GM18909 (cell line): ENCODE data around the gene MCM7.
"Not testable (repeated sequence)": the region's sequence is repeated elsewhere in the genome, so short reads cannot be mapped to it uniquely, and the experiment has no call there.

Experiments
- ATAC-seq: cut with Tn5 transposase; IDR thresholded peaks from one replicate; pipeline ENCODE4 v1.9.1; 2021; ENCODE audit warnings: mild to moderate bottlenecking; ENCODE audit not compliant: unreplicated experiment, poor library complexity

The MCM7 gene

DNA sequence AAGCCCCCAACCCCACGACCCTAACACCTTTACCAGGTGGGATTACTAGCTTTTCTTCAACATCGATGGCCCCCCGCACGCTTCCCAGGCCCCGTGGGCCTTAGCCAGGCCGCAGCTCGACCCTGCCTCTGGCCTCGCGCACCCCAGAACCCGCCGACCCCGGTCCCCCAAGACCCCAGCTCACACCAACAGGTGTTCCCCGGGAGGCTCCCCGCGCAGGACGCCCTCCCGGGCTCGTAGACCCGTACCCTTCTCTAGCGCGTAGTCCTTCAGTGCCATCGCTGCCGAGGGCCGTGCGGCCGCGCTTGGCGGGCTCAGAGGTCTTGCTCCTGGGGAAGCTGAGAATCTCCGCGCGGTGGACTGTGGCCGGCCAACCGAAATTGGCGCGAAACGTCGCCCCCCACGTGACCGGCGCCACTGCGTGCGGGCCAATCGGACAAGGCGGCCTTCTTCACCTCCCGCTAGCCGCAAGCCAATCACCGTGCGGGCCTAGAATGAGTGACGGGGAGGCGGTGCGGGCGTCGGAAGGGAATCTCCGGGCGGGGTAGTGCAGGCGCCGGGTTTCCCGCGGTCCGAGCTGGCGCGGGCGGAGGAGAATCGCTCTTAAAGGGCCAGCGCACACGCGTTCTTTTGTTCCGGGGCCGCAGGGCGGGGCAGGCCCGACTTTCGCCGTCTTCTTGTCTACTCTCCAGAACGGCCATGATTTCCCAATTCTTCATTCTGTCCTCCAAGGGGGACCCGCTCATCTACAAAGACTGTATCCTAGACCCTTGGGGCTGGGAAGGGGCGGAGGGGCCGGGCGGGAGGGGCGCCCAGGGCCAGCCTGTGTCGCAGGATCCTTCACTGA is at the start of gene MCM7, which contains the start of gene AP4M1:
MCM7 (minus strand) TSS at position 382 of the 847 bp plus-strand sequence; CDS start at position 279, 103 bp downstream.
AP4M1 (plus strand) TSS at position 628 of the 847 bp plus-strand sequence; CDS start at position 700, 72 bp downstream.
- ATAC-seq: peak; percentile 85

DNA sequence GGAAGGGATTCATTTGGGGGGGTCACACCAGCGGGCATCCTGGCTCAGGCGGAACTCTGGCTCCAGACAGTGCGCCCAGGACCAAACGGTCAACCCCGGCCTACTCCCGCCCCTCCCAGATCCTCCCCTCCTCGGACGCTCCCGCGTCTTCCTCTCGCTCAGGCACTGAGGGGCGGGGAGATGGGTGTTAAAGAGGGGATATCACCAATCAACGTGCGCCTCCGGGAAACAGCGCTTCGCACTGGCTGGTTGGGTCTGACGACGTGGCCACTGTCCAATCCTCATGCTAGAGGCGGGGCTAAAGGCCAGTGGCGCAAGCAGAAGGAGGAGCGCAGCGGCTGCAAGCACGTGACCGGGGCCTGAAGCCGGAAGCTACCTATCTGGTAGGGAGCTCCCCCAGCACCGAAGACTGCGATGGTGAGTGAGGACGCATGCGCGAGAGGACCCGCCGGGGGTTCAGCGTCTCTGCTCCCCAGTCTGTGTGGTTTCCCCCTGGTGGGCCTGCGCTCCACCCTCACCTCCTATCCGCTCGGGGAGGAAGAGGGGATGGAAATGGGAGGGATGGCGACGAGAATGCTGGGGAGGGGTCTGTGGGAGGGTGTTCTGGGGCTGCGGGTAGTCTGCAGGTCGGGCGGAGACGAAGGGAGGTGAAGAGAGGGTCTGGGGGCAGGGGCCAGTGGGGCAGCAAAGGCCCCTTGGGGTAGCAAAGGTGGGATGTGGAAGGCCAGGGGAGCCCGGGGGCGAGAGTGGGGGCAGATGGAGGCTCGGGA is 47.5 kb upstream of the MCM7 start, which contains the start of gene LAMTOR4:
LAMTOR4 (plus strand) TSS at position 360 of the 770 bp plus-strand sequence; CDS start at position 415, 55 bp downstream.
- ATAC-seq: peak; percentile 99

DNA sequence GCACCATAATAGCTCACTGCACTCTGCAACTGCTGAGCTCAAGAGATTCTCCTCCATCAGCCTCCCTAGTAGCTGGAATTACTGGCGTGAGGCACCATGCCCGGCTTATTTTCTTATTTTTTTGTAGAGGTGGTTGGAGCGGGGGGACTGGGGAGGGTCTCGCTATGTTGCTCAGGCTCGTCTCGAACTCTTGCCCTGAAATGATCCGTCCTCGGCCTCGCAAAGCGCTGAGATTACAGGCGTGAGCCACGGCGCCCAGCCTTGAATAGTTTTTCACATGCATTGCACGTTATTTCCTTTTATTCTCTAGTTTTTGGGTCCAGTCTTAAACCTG is 47.0 kb upstream of the MCM7 start:
- no peak for ATAC-seq

DNA sequence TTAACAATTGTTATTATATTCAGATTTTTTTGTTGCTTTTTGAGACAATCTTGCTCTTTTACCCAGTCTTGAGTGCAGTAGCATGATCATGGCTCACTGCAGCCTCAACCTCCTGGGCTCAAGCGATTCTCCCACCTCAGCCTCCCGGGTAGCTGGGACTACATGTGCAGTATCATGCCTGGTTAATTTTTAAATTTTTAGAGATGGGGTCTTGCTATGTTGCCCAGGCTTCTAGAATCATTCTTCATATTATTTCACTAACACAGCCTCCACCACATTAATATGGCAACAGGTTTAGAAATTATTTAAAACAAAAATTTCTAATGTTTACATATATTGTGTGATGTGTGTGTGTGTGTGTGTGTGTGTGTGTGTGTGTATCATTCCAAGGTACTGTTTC is 46.1 kb upstream of the MCM7 start:
- no peak for ATAC-seq

DNA sequence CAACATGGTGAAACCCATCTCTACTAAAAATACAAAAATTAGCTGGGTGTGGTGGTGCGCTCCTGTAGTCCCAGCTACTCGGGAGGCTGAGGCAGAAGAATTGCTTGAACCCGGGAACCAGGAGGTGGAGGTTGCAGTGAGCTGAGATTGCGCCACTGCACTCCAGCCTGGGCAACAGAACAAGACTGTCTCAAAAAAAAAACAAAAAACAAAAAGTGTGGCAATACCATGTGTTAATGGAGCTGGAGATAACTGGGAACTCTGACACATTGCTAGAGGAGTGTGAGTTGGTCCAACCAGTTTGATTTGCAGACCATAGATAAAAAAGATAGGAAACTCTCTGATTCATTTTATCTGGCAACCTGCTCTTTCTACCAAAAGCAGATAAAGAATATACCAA is 45.2 kb upstream of the MCM7 start:
- ATAC-seq: not testable (repeated sequence)

DNA sequence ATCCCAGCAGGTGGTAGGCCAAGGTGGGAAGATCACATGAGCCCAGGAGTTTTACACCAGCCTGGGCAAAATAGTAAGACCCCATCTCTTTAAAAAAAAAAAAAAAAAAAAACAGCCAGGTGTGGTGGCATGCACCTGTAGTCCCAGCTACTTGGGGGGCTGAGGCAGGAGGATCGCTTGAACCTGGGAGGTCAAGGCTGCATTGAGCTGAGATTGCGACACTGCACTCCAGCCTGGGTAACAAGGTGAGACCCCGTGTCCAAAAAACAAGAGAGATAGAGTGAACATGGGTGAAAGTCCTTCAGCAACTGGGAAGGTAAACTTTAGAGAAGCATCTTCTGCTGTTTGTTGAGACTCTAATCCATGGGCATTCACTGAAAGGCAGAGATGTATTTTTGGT is 41.3 kb upstream of the MCM7 start:
- ATAC-seq: no peak

DNA sequence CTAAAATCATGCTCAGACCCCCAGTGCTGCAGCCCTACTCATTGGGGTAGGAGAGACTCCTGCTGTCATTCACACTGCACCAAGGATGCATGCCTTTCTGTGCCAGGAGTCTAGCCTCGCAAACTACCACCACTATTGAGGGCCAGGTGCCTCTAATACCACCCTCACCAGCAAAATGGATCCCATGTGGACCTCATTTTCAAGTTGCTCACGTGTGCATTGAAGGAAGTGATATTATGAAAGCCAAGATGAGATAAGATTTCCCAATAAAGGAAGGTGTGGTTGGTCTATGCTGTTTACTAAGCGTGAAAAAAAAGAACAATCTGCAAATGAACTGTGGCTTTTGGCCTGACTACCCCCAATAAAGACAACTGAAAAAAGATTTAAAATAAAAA is 40.4 kb upstream of the MCM7 start:
- ATAC-seq: no peak

DNA sequence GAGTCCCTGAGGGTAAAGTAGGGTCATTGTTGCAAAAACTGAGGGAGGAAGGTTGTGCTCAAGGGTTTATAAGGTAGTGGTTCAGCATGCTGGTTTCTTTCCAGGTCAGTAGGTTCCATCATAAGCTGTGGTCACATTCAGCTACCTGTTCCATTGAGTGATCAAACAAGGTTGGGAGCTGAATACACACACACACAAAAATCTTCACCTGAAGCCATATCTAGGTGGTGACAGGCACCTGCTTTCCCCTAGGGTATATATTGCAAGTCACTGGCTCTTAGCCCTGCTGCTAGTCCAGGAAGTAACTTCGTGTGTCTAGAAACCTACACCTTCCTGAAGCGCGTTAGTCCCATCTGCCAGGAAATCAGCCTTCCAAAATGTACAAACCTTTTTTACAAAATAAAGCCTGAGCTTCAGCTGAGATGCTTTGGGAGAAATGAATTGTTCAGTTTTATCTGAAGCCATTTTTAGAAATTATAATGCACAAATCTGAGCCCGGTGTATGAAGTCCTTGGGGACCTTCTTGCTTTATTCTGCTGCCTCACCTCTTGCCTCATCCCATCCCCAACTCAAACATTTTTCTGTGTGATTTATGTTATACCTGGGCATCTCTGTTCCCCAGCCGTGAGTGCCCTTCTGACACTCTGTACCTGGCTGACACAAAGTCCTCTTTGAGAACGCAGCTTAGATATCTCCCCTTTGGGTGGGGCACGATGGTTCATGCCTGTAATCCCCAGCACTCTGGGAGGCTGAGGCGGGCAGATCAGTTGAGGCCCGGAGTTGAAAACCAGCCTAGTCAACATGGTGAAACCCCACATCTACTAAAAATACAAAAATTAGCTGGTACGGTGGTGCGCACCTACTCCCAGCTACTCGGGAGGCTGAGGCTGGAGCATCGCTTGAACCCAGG is 36.9 kb upstream of the MCM7 start:
- no peak for ATAC-seq

DNA sequence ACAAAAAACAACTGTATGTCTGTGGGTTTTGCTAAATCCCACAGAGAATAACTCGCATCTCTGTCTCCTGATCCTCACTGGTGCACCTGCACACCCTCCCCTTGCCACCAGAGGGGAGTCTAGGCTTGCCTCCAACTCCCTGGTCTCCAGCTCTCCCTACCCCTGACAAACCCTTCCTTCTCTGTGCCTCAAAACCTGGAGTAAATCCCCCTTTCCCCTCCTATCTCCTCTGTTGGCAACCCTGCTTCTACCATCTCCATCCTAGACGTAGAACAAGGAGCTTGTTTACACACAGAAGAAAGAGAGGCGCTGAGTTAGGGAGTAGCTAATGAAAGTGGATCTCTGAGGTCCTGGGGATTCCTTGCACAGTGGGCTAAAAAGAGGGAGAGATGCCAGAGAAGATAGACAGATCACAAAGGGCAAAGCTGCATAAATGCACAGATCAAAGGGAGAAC is 31.5 kb upstream of the MCM7 start:
- peak; percentile 69 for ATAC-seq

DNA sequence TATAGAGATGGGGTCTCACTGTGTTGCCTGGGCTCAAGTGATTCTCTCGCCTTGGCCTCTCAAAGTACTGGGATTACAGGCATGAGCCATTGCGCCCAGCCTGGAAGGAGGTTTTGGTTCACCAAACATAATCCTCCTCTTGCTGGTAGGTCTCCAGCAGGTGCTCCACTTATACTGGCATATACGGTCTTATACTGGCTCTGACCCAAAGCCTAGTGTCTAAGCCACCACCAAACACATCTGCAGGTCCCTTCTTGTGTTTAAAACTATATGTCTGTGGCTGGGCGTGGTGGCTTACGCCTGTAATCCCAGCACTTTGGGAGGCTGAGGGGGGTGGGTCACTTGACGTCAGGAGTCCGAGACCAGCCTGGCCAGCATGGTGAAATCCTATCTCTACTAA is 30.9 kb upstream of the MCM7 start:
- ATAC-seq: no peak

DNA sequence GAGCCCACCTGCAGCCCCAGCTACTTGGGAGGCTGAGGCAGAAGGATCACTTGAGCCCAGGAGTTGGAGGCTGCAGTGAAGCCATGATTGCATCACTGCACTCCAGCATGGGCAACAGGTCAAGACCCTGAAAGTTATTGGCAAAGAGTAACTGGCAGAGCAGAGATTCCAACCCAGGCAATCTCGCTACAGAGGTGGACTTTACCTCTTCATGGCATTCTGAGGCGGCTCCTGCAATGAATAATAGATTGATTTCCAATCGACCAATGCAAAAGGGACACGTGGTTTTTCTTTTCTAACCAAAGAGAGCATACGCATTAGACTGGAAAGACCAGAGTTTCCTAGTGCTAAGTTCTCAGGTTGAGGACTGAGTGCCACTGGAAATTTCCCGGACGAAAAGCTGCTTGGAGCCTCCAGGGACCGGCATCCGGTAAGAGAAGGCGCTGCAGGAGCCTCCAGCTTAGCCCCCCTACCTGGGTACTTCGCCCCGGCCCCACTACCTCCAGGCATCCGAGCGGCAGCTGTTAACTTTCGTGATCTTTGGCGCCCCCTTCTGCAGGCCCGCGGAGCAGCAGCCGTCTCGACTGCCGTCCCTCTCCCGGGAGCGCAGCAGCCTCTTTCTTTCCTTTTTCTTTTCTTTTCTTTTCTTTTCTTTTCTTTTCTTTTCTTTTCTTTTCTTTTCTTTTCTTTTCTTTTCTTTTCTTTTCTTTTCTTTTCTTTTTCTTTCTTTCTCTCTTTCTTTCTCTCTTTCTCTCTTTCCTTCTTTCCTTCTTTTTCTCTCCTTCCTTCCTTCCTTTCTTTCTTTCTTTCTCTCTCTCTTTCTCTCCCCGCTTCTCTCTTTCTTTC is 29.6 kb upstream of the MCM7 start:
- ATAC-seq: no peak

DNA sequence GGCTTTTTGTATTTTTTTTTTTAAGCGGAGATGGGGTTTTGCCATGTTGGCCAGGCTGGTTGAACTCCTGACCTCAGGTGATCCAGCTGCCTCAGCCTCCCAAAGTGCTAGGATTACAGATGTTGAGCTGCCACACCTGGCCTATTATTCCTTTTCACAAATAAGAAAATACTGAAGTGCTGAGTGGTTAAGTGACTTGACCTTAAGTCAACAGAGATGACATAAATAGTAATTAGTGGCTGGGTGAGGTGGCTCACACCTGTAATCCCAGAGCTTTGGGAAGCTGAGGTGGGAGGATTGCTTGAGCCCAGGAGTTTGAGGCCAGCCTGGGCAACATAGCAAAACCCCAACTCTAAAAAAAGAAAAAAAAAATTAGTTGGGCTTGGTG is 29.0 kb upstream of the MCM7 start:
- ATAC-seq: not testable (repeated sequence)

DNA sequence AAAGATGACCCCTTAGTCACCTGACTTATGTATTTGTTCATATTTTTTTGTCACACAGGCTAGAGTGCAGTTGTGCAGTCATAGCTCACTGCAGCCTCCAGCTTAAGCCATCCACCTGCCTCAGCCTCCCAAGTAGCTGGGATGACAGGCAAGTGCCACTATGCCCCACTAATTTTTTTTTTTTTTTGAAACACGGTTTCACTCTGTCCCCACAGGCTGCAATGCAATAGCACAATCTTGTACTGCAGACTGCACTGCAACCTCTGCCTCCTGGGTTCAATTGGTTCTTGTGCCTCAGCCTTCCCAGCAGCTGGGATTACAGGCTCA is 27.4 kb upstream of the MCM7 start:
- ATAC-seq: no peak

DNA sequence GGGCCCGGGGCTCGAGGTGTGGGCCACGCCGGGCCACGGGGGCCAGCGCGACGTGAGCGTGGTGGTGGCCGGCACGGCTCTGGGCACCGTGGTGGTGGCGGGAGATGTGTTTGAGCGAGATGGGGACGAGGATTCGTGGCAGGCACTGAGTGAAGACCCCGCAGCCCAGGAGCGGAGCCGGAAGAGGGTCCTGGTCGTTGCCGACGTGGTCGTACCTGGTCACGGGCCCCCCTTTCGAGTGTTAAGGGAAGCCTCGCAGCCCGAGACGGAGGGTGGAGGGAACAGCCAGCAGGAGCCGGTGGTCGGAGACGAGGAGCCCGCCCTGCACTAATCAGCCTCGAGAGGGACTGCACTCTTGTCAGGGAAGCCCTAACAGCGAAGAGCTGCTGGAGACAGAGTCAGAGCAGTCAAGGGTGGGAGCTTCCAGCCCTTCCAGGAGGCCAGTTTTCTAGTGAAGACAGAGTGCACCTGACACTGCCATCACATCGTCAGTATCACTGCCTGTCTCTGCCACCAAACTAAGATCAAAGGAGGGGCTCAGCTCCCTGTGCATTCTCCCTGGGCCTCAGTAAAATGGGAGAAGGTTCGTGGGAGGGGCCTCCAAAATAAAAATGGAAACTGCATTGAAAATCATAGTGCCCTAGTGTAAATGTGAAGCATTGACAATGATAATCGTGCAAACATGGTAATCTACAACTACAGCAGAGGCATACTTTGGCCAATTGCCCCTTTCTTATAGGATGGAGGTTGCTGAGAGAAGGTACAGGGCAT is 26.9 kb upstream of the MCM7 start:
- ATAC-seq: peak; percentile 5

DNA sequence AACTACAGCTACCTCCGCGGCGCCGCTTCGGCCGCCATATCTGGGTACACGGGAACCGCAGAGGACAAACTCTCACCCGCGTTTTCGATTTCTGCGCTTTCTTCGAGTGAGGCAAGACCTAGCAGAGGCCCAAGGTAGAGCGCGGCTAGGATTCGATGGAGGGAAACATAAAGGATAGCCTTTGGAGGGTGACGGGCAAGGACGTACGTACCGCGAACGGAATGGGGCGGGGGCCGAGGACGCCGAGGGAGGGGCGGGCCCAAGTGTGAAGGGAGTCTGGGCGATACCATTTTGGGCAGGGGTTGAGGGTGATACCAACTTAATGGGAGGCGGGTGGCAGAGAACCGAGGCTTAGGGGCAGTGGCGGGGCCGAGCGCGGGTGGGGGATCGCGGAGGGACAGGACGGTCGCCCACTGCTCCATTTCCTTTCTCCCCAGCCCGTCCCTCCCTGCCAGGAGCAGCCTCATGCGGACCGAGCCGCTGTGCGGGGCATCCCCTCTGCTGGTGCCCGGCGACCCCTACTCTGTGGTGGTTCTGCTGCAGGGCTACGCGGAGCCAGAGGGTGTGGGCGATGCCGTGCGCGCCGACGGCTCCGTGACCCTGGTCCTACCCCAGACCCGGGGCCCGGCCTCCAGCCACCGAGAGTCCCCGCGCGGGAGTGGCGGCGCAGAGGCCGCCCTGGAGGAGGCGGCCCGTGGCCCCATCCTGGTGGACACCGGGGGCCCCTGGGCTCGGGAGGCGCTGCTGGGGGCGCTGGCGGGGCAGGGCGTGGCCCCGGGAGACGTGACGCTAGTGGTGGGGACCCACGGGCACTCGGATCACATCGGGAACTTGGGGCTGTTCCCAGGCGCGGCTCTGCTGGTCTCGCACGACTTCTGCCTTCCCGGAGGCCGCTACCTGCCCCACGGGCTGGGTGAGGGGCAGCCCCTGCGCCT is 26.0 kb upstream of the MCM7 start, which contains the start of gene MBLAC1:
MBLAC1 (plus strand) TSS at position 37 of the 935 bp plus-strand sequence; CDS start at position 466, 429 bp downstream.
- ATAC-seq: peak; percentile 64

DNA sequence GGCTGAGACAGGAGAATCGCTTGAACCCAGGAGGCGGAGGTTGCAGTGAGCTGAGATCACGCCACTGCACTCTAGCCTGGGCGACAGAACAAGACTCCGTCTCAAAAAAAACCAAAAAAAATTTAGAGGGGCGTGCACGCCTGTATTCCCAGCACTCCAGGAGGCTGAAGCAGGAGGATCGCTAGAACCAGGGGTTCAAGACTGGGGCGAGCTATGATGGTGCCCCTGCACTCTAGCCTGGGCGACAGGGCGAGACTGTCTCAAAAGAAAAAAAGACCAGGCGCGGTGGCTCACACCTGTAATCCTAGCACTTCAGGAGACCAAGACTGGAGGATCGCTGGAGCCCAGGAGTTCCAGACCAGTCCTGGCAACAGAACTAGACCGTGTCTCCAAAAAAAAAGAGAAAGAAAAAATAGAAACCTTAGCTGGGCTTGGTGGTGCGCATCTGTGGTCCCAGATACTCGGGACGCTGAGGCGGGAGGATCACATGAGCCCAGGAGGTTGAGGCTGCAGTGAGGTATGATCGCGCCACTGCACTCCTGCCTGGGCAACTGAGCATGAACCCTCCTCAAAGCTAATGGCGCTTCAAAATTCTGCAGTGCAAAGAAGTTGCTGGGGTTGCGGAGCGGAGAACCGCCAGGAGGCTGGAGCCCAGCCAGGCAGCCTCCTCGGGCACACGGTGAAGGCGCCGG is 25.2 kb upstream of the MCM7 start:
- ATAC-seq: no peak
